LoVo (cell line): ENCODE data around the gene ATXN7L1.

Experiments
- DNase-seq: peaks from one replicate; pipeline ENCODE4 v3.0.0-alpha.2; 2016; ENCODE audit warnings: low spot score

The ATXN7L1 gene, protein sequence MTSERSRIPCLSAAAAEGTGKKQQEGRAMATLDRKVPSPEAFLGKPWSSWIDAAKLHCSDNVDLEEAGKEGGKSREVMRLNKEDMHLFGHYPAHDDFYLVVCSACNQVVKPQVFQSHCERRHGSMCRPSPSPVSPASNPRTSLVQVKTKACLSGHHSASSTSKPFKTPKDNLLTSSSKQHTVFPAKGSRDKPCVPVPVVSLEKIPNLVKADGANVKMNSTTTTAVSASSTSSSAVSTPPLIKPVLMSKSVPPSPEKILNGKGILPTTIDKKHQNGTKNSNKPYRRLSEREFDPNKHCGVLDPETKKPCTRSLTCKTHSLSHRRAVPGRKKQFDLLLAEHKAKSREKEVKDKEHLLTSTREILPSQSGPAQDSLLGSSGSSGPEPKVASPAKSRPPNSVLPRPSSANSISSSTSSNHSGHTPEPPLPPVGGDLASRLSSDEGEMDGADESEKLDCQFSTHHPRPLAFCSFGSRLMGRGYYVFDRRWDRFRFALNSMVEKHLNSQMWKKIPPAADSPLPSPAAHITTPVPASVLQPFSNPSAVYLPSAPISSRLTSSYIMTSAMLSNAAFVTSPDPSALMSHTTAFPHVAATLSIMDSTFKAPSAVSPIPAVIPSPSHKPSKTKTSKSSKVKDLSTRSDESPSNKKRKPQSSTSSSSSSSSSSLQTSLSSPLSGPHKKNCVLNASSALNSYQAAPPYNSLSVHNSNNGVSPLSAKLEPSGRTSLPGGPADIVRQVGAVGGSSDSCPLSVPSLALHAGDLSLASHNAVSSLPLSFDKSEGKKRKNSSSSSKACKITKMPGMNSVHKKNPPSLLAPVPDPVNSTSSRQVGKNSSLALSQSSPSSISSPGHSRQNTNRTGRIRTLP

GRCh38 chr7:105876091-105876963 lies at the start of gene ATXN7L1:
Gene ATXN7L1, minus strand, starts transcription at chr7:105876599. Its CDS starts 41 bp downstream, at chr7:105876558.
- peak; percentile 98 for DNase-seq

DNA sequence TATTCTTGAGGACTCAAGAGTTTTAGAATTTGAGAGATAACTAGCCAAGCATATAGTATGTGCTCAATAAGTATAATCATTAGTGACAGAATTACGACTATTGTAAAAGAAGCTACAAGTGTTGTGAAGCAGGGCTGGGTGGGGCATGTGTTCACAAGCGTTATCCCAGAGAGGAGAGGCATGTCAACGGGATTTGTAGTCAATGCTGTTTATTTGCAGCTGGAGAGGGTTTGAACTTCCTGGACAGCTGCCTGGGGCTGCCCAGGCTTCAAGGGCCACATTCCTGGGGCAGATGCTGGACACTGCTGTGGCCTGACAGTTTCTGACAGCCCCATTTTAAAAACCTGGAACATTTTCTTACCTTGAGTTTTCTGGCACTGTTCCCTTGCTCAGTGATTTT lies 49.7 kb upstream of the ATXN7L1 start:
- no peak for DNase-seq

DNA sequence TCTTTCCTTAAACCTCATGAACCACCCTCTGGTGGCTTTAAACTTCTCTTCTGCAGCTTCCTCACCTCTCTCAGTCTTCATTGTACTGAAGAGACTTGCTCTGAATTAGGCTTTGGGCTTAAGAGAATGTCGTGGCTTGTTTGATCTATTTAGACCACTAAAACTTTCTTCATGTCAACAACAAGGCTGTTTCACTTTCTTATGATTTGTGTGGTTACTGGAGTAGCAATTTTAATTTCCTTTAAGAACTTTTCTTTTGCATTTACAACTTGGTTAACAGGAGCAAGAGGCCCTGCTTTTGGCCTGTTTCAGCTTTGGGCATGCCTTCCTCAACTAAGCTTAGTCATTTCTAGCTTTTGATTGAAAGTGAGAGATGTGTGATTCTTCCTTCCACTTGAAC lies 48.5 kb upstream of the ATXN7L1 start:
- DNase-seq, result no peak

GRCh38 chr7:105920766-105921165 lies 44.4 kb upstream of the ATXN7L1 start:
- DNase-seq, result no peak

GRCh38 chr7:105917659-105918058 lies 41.3 kb upstream of the ATXN7L1 start:
- DNase-seq, result no peak

- DNase-seq, result no peak
These were observed 40.2 kb upstream of the ATXN7L1 start for GRCh38 chr7:105916603-105917002.

DNA sequence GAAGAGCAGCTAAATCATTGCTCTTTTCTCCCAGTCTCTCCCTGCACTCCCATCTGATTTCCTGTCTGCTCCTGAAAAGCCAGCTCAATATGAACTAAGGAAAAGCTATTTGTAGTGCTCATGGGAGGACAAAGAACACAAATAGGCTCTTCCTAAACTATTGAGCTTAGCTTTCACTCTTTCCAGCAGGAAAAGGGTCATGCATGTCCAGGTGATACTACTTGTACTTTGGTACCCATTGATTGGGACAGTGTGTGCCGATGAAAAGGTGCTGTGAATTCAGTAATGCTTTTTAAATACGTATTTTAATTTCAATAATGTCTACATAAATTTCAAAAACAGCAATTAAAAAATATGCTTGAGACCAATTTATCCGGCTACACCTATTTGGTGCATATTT lies 37.5 kb upstream of the ATXN7L1 start:
- no peak for DNase-seq

GRCh38 chr7:105911961-105912575 lies 35.7 kb upstream of the ATXN7L1 start:
- no peak for DNase-seq

- DNase-seq, result no peak
These were observed 33.8 kb upstream of the ATXN7L1 start for GRCh38 chr7:105910172-105910571.

DNA sequence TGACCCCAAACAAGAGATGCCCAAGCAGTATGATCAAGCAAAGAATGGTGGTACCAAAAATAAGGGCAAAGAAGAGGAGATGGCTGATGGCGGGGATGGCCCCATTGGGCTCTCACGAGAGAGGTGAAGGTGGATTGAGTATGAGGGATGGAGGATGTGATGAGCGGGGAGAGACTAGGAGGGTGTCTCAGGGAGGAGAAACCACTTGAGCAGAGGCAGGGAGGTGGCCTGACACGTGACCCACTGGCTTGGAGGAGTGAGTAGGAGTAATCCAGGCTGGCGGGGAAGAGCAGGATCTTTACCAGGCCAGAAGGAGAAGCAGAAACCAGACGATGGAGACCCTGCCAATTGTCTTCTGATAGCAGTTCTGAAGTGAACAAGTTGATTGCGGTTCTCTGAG lies 33.3 kb upstream of the ATXN7L1 start:
- no peak for DNase-seq

- DNase-seq, result no peak
These were observed 30.9 kb upstream of the ATXN7L1 start for GRCh38 chr7:105907129-105907846.

GRCh38 chr7:105906695-105907094 lies 30.3 kb upstream of the ATXN7L1 start:
- DNase-seq, result no peak

- DNase-seq, result no peak
These were observed 29.6 kb upstream of the ATXN7L1 start for GRCh38 chr7:105905910-105906568.

DNA sequence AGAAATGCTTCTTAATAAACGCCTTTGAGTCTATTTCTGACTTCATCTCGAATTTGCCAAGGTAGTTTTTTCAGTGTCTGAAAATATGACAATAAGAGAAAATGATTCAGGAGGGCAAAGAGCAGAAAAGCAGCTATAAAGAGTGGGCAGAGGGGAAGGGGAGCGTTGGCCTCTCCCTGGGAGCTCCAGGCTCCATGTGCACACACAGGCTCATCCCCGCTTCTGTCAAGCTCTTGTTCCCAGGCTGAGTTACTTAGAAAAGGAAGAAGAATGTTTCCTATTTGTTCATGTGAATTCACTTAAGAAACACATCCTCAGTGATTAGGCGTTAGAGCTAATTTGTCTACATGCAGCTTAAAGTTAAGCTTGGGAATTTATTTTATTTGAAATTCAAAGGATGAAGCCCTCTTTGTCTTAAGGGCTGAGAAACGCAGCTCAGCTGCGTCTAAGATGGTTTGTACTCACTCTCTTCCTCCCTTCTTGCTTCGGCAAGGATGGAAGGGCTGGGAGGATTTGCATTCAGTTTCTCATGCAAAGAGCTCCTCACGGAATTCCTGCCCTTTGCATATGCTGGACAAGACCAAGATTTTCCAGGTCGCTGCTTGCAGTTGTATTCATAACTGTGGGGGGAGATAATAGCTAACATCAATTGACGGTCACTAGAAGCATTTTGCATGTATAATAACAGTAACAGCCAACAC lies 29.0 kb upstream of the ATXN7L1 start:
- no peak for DNase-seq

DNA sequence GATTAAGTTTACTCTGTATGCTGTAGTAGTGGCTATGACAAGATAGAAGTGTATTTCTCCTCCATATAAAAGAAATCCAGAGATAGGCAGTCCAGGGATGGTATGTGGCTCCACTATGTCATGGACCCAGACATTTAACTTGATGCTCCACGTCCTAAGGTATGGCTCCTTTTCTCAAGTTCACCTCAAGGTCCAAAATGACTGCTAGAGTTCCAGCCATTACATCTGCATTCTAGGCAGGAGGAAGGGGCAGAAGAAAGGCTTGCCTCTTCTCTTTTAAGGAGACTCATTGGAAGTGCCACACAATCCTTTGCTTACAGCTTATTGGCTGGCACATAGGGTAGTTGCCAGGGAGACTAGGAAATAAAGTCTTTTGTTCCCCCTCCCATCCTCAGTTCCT lies 27.7 kb upstream of the ATXN7L1 start:
- no peak for DNase-seq

DNA sequence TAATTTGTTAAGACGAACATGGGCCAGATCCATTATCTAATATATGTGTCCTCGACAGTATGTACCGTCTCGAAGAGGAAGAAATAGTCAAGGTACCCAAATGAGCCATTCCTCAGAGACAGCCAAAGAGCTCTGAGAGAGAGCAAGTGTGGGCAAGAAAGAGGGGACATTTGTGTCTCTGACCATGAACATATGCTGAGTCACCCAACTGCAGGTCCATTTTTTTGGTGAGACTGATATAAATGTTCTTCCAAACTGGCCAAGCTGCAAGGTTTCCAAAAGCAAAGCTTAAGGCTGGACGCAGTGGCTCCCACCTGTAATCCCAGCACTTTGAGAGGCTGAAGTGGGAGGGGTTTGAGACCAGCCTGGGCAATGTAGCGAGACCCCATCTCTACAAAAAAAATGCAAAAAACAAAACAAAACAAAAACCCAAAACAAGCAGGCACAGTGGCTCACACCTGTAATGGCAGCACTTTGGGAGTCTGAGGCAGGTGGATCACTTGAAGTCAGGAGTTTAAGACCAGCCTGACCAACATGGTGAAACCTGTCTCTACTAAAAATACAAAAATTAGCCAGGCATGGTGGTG lies 26.0 kb upstream of the ATXN7L1 start:
- no peak for DNase-seq

DNA sequence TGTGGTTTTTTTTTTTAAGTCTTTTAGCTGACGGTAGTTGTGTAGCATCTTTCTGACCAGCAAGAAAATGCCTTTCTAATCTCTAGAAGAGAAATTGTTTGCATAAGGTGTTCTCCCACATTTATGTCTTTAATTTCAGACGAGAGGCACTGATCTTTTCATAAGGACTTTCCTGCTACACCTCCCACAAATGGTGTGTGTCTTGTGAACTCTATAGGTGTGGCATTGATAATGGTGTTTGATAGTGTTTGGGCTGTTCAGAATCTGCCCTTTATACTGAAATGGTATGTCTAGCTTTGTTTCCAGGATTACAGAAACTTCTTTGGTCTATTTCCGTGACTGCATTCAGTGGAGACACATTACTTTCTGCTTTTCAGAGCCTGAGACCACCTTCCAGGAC lies 21.6 kb upstream of the ATXN7L1 start:
- no peak for DNase-seq

DNA sequence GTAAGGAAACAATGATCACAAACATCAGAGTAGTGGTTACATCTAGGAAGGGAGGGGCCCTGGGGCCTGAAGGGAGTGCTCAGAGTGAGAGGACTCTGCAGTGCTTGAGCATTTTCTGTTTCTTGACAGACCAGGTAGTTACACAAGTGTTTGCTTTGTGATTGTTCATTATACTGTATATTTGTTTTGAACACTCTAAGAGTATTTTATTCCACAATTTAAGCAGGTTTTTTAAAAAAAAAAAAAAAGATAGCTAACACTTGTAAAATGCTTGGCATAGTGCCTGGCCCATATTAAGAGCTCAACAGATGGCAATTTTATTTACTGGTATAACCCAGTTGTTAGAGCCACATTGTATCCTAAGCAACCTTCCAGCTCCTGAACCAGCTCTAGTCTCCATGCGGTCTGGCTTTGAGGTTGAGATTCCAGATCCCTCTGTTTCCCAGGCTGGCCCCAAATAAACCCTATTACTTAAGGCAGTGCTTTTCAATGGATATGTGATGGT lies 20.1 kb upstream of the ATXN7L1 start:
- DNase-seq, result no peak

DNA sequence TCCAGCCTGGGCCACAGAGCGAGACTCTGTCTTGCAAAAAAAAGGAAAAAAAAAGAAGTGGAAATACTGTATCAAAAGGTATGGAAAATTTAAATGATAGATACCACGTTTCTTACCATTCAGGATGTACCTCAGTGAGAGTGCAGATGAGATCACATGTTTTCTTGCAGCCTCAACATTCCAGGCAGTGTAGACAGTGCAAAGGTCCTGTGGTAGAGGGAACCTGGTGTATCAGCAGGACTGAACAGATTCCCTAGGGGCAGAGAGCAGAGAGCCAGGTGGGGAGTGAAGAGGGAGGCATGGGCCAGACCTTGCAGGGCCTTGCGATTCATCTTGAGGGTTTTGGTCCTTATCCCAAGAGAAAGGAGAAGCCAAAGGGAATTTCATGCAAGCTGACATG lies 17.7 kb upstream of the ATXN7L1 start:
- no peak for DNase-seq
